DMS53 treated with DMSO at 0.1 percent for 48 hours (cell line): ENCODE measurements around the gene HPX.
"Not testable (repeated sequence)": the region's sequence is repeated elsewhere in the genome, so short reads cannot be mapped to it uniquely, and the experiment has no call there.

Experiments
- DNase-seq: peaks from one replicate; lab custom pipeline; 2025; ENCODE audit not compliant: unreplicated experiment; lab: John Stamatoyannopoulos, UW

Gene HPX

DNA sequence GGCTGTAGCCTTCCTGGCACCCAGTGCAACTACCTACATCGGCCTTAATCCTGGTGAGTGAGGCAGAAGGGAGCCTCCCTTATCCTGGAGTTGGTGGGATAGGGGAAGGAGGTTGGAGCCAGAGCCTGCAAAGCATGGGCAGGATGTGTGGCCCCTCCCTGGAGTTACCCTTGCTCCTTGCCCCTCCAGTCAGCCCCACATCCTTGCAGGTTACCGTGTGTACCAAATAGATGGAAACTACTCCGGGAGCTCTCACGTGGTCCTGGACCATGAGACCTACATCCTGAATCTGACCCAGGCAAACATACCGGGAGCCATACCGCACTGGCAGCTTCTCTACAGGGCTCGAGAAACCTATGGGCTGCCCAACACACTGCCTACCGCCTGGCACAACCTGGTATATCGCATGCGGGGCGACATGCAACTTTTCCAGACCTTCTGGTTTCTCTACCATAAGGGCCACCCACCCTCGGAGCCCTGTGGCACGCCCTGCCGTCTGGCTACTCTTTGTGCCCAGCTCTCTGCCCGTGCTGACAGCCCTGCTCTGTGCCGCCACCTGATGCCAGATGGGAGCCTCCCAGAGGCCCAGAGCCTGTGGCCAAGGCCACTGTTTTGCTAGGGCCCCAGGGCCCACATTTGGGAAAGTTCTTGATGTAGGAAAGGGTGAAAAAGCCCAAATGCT lies 46.7 kb downstream of the HPX start:
- no peak for DNase-seq

DNA sequence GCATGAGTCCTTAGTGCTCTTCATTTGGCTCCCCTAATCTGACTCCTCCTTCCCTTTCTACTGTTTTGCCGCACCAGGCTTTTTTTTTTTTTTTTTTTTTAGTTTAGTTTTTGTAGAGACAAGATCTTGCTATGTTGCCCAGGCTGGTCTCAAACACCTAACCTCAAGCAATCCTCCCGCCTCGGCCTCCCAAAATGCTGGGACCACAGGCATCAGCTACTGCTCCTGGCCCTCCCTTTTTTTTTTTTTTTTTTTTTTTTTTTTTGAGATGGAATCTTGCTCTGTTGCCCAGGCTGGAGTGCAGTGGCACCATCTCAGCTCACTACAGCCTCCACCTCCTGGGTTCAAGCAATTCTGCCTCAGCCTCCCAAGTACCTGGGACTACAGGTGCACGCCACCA lies 48.5 kb downstream of the HPX start:
- DNase-seq = not testable (repeated sequence)

- no peak for DNase-seq
These were observed 49.2 kb downstream of the HPX start for GRCh38 chr11:6391537-6392134.

GRCh38 chr11:6390718-6391469 lies 49.9 kb downstream of the HPX start:
- DNase-seq = no peak

GRCh38 chr11:6389905-6390717 lies 50.7 kb downstream of the HPX start, which contains the start of gene SMPD1:
SMPD1 (plus strand) TSS chr11:6390474; CDS start chr11:6390599, 125 bp downstream.
- peak; percentile 91 for DNase-seq

DNA sequence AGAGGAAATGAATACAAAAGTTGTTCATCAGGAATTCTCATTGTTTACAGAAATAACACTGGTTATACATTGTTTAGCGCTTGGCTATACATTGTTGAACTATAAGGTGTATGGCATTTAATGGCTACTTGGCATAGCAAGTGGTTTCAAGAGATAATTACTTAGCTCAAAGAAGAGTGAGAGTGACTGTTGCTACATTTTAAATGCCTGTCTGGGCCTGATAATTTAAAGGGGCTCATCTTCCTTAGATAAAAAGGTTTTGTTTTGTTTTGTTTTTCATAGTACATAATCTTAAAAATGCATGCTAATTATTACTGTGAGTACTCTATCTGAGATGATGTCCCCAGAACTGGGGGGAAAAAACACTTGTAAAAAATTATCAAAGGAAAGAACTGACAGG lies 52.0 kb downstream of the HPX start:
- DNase-seq = no peak

DNA sequence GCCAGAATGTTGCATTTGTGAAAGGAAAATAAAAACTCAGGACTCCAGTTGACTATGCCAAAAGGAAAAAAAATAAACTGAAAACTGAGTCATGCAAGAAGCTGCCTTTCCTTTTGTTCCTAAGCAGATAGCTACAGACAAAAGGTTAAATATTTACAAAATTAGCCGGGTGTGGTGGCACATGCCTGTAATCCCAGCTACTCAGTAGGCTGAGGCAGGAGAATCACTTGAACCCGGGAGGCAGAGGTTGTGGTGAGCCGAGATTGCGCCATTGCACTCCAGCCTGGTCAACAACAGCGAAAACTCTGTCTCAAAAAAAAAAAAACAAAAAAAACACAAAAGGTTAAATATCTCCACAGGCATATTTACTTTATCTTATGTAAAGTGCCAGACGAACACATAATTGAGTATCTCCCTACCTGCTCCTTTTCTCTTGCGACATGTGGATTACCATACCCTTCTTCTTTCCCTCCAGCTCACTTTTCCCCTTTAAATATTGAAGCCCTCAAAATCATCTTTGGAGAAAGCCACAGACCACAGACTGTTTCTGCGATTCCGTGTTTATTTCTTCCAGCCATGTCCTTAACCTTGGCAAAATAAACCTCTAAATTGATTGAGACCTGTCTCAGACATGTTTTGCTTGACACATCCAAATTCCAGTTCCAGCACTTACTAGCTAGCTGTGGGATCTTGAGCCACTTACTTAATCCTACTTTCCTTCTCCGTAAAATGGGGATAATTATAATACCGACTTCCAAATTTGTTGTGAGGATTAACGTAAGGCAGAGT lies 52.8 kb downstream of the HPX start:
- peak; percentile 57 for DNase-seq

- DNase-seq = no peak
These were observed 55.6 kb downstream of the HPX start for GRCh38 chr11:6385046-6385777.
